ENCODE results near the gene MTG2. TPM values are rescaled to one million over a fixed set of nuclear protein-coding genes. Genes with fewer than 3 reads are reported as not detected.

MTG2 gene
- total and polyA plus RNA-seq, 2 of the 8 experiments (the other 6 are each of a cell fraction or from before 2014, with no cell fraction given), result 14.4 to 22.8 TPM

- Histone ChIP-seq H3K18ac (ENCODE audit: extremely low read depth, low read length) (no peak overlapping the region), H2BK12ac (ENCODE audit: low read depth, low read length) (no peak overlapping the region), H3K56ac (replicated peaks; ENCODE audit: insufficient read length, low read depth, low read length) (no peak overlapping the region), H3K9me3 (ENCODE audit: insufficient read depth in 2 of 2, low read depth in 1 of 2, low read length in 1 of 2) (no peaks in the 10 kb centered on the region), H2AK5ac (ENCODE audit: low read depth, low read length) (no peak overlapping the region), H3K4me1 (replicated peaks in 1 of 4; ENCODE audit: control insufficient read depth in 3 of 4, insufficient read depth in 4 of 4, low read length in 3 of 4) (peaks cover 0 to 3% (median under 1%) of the 10 kb centered on the region in 4 experiments; a peak in 2 of 7 replicates), H2BK20ac (ENCODE audit: low read length) (no peak overlapping the region), H3K23ac (ENCODE audit: insufficient read length) (no peak overlapping the region), H4K8ac (ENCODE audit: extremely low read depth, insufficient read depth, low read length) (no peak overlapping the region), H3K79me1 (ENCODE audit: low read depth, low read length) (peaks cover 28% of the 10 kb centered on the region), H3K4me3 (ENCODE audit: extremely low read depth in 1 of 4, insufficient read depth in 2 of 4, low read depth in 3 of 4, low read length in 4 of 4) (no peak overlapping the region), H4K5ac (ENCODE audit: insufficient read length, low read depth, low read length) (no peak overlapping the region), H3K27me3 (replicated peaks in 1 of 4; ENCODE audit: control insufficient read depth in 3 of 4, extremely low read depth in 1 of 4, insufficient read depth in 3 of 4, low read length in 3 of 4) (no peaks in the 10 kb centered on the region), H3K36me3 (ENCODE audit: control insufficient read depth in 2 of 4, insufficient read depth in 4 of 4, low read length in 3 of 4) (peaks cover 0 to 2% (median 0%) of the 10 kb centered on the region in 4 experiments; a peak in 1 of 8 replicates), H3K27ac (ENCODE audit: low read depth, low read length) (no peak overlapping the region), H3K14ac (ENCODE audit: insufficient read length) (no peak overlapping the region), H3K4me2 (ENCODE audit: insufficient read depth in 1 of 2, low read depth in 2 of 2, low read length in 2 of 2) (no peak overlapping the region), H4K20me1 (replicated peaks in 1 of 2; ENCODE audit: control insufficient read depth in 1 of 2, insufficient read depth in 2 of 2, low read length in 2 of 2) (peaks cover 17 to 41% of the 10 kb centered on the region in 2 experiments), H4K91ac (replicated peaks; ENCODE audit: insufficient read length, low read length) (no peak overlapping the region), H2BK15ac (ENCODE audit: low read length) (no peak overlapping the region), H3K23me2 (ENCODE audit: low read depth, low read length) (no peaks in the 10 kb centered on the region), H3K4ac (replicated peaks; ENCODE audit: insufficient read length, low read depth, low read length) (no peak overlapping the region), H3K9ac (replicated peaks in 1 of 4; ENCODE audit: extremely low read depth in 1 of 4, low read depth in 3 of 4, low read length in 3 of 4) (no peak overlapping the region), H2BK120ac (replicated peaks; ENCODE audit: low read depth, low read length) (no peak overlapping the region), H2AFZ (ENCODE audit: low read length) (no peak overlapping the region), H3K79me2 (ENCODE audit: control insufficient read depth in 1 of 2, insufficient read depth in 2 of 2, low read length in 2 of 2) (peaks cover 6 to 88% of the 10 kb centered on the region in 2 experiments), H2BK5ac (ENCODE audit: low read depth, low read length) (no peak overlapping the region)
- ChIA-PET POLR2A (ENCODE audit: partially characterized antibody) (no interaction called here), CTCF (ENCODE audit: partially characterized antibody) (interaction anchor here (0.7 to 3.5 kb wide), 3 partner anchors 11 to 35 kb away, joined by 4 to 18 read pairs (median 7); no protein-coding TSS in a partner anchor)
- 95% methylated on average over 17 of the region's 17 CpGs; no CpG with 5 or more reads in 1 of the 2 experiments for WGBS, 2 experiments (ENCODE audit: extremely low coverage in 1 of 2, insufficient coverage in 1 of 2, insufficient read length in 1 of 2, insufficient replicate concordance in 2 of 2, low coverage in 1 of 2, low lambda C conversion rate in 2 of 2, missing lambda C conversion rate in 1 of 2)
- TF ChIP-seq MAX (IDR thresholded peaks at IDR 0.05) (no peak), KDM5A (IDR thresholded peaks at IDR 0.05; ENCODE audit: low read length) (no peak), POU5F1 (IDR thresholded peaks at IDR 0.05; ENCODE audit: low read depth, low read length) (no peak), JUND (IDR thresholded peaks at IDR 0.05; ENCODE audit: low read length) (no peak), CTBP2 (IDR thresholded peaks at IDR 0.05; ENCODE audit: borderline replicate concordance, insufficient read depth, insufficient read length, low read length) (no peak), SIX5 (IDR thresholded peaks at IDR 0.05; ENCODE audit: low read depth, low read length) (no peak)
- DNase-seq (ENCODE audit: low read depth in 1 of 2, low spot score in 2 of 2), result no peak
- no peak for FAIRE-seq
These were observed 61.8 kb downstream of the MTG2 start for GRCh38 chr20:62244644-62245108.
